HepG2 (cell line): ENCODE results near the gene PDCL3. TPM values are rescaled to one million over a fixed set of nuclear protein-coding genes. Genes with fewer than 3 reads are reported as not detected.

Experiments
- AGO1 ChIP-seq: fragments of 200-400 bp; formaldehyde crosslinking; IDR thresholded peaks from 2 replicates; pipeline ENCODE4 v1.6.1; 2017; ENCODE audit warnings: mild to moderate bottlenecking, low read depth, low read length, moderate library complexity; ENCODE audit not compliant: poor library complexity, severe bottlenecking
- ATAD3A ChIP-seq: sonication (generic); formaldehyde crosslinking; IDR thresholded peaks from 2 replicates; pipeline ENCODE4 v1.4.0; 2020; ENCODE audit warnings: missing genetic modification reagents
- ETV5 ChIP-seq: IDR thresholded peaks from 2 replicates; pipeline ENCODE4 v1.6.1; 2018; ENCODE audit warnings: missing biosample characterization, missing genetic modification reagents, inconsistent platforms, borderline replicate concordance
- NCOA2 ChIP-seq: sonication (generic); formaldehyde crosslinking; IDR thresholded peaks from 2 replicates; pipeline ENCODE4 v1.8.0; 2022; ENCODE audit warnings: inconsistent platforms
- PRDM4 ChIP-seq: sonication (generic); formaldehyde crosslinking; IDR thresholded peaks from 2 replicates; pipeline ENCODE4 v1.9.0; 2021; ENCODE audit warnings: missing genetic modification reagents, borderline replicate concordance
- SCMH1 ChIP-seq: sonication (generic); formaldehyde crosslinking; IDR thresholded peaks from 2 replicates; pipeline ENCODE4 v1.9.0; 2021; ENCODE audit warnings: missing genetic modification reagents, mild to moderate bottlenecking, borderline replicate concordance
- SIX1 ChIP-seq: sonication (generic); formaldehyde crosslinking; IDR thresholded peaks from 2 replicates; pipeline ENCODE4 v1.4.0; 2020; ENCODE audit warnings: missing genetic modification reagents, borderline replicate concordance
- SNRNP70 ChIP-seq: fragments of 200-400 bp; formaldehyde crosslinking; IDR thresholded peaks from 2 replicates; pipeline ENCODE4 v1.6.1; 2017; ENCODE audit warnings: mild to moderate bottlenecking, low read depth, low read length, moderate library complexity
- TCF7L2 ChIP-seq: IDR thresholded peaks from 2 replicates; pipeline ENCODE4 v1.6.1; 2011; ENCODE audit warnings: mild to moderate bottlenecking, low read depth, low read length, moderate library complexity
- ZBTB20 ChIP-seq: sonication (generic); formaldehyde crosslinking; IDR thresholded peaks from 2 replicates; pipeline ENCODE4 v1.8.1; 2023; ENCODE audit warnings: missing genetic modification reagents, low read depth, mild to moderate bottlenecking, borderline replicate concordance
- ZNF142 ChIP-seq: sonication (generic); formaldehyde crosslinking; IDR thresholded peaks from 2 replicates; pipeline ENCODE4 v1.4.0; 2020; ENCODE audit warnings: missing genetic modification reagents
- ZNF484 ChIP-seq: sonication (generic); formaldehyde crosslinking; IDR thresholded peaks from 2 replicates; pipeline ENCODE4 v1.5.1; 2020; ENCODE audit warnings: mild to moderate bottlenecking, low read depth, missing genetic modification reagents, borderline replicate concordance
- ZNF552 ChIP-seq: sonication (generic); formaldehyde crosslinking; IDR thresholded peaks from 2 replicates; pipeline ENCODE4 v1.9.0; 2022; ENCODE audit warnings: missing genetic modification reagents, mild to moderate bottlenecking, borderline replicate concordance
- ZNF557 ChIP-seq: sonication (generic); formaldehyde crosslinking; IDR thresholded peaks from 2 replicates; pipeline ENCODE4 v1.4.0; 2020; ENCODE audit warnings: missing genetic modification reagents
- ZNF841 ChIP-seq: sonication (generic); formaldehyde crosslinking; IDR thresholded peaks from 2 replicates; pipeline ENCODE4 v1.8.1; 2023; ENCODE audit warnings: missing genetic modification reagents, borderline replicate concordance
- polyA plus RNA-seq, 8 experiments: library from polyadenylated mRNA; depleted of rRNA in 3 of 8; stranded (reverse) in 7 of 8; unstranded in 1 of 8; fragments of >200 nt; fragmentation: Illumina TruSeq in 4 of 8; extraction: Trizol in 4 of 8; gene quantifications; 2 replicates each; pipeline versions ENCODE4 v1.2.1 to v1.2.3, GENCODE V29; 2011 to 2016; ENCODE audit warnings: low read depth in 4 of 8, missing spikeins in 1 of 8, mixed read lengths in 1 of 8; ENCODE audit not compliant: insufficient read depth in 1 of 8
- total RNA-seq, 5 experiments: library from RNA; depleted of rRNA; stranded (reverse); fragments of >200 nt; fragmentation: Illumina TruSeq; extraction: Trizol; gene quantifications; 2 replicates each; pipeline ENCODE4 v1.2.3, GENCODE V29; 2016; ENCODE audit warnings: low read depth in 1 of 5
- TF ChIP-seq, protein P1 (sequence below): sonication (generic); formaldehyde crosslinking; IDR thresholded peaks from 2 replicates; pipeline ENCODE4 v1.5.0; 2020; ENCODE audit warnings: missing genetic modification reagents
- TF ChIP-seq, protein P2 (sequence below): sonication (generic); formaldehyde crosslinking; IDR thresholded peaks from 2 replicates; pipeline ENCODE4 v1.8.0; 2022; ENCODE audit warnings: mild to moderate bottlenecking, missing genetic modification reagents, moderate library complexity

The PDCL3 gene
- total and polyA plus RNA-seq, 2 of the 13 experiments (the other 11 are each of a cell fraction or from before 2014, with no cell fraction given), result 14.4 to 24.4 TPM

- TF ChIP-seq ZNF557 (CRISPR knock-in tag) (no peak), ZNF142 (CRISPR knock-in tag) (peak; percentile 92), ETV5 (peak; percentile 80), PRDM4 (no peak; the same call in 1 of the 2 replicates), SNRNP70 (no peak), SIX1 (CRISPR knock-in tag) (no peak), ZNF841 (no peak), AGO1 (no peak), ZBTB20 (CRISPR knock-in tag) (peak; percentile 84), ZNF552 (CRISPR knock-in tag) (peak; percentile 91; the same call in 1 of the 2 replicates), SCMH1 (no peak), ATAD3A (no peak), ZNF484 (CRISPR knock-in tag) (no peak), TCF7L2 (no peak), NCOA2 (CRISPR knock-in tag) (peak; percentile 54)
- TF ChIP-seq, protein P1, sequence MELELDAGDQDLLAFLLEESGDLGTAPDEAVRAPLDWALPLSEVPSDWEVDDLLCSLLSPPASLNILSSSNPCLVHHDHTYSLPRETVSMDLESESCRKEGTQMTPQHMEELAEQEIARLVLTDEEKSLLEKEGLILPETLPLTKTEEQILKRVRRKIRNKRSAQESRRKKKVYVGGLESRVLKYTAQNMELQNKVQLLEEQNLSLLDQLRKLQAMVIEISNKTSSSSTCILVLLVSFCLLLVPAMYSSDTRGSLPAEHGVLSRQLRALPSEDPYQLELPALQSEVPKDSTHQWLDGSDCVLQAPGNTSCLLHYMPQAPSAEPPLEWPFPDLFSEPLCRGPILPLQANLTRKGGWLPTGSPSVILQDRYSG (CRISPR knock-in tag), result 0 out of 2 replicates have a peak, but pooled peaks have one; percentile 51
- TF ChIP-seq, protein P2, sequence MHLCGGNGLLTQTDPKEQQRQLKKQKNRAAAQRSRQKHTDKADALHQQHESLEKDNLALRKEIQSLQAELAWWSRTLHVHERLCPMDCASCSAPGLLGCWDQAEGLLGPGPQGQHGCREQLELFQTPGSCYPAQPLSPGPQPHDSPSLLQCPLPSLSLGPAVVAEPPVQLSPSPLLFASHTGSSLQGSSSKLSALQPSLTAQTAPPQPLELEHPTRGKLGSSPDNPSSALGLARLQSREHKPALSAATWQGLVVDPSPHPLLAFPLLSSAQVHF (CRISPR knock-in tag), result no peak
Observed at GRCh38 chr2:100562613-100563406, at the start of gene PDCL3 (continued).
